ENCODE results near the gene TSC22D1.
"Not testable (repeated sequence)": the region's sequence is repeated elsewhere in the genome, so short reads cannot be mapped to it uniquely, and the experiment has no call there.

The TSC22D1 gene

DNA sequence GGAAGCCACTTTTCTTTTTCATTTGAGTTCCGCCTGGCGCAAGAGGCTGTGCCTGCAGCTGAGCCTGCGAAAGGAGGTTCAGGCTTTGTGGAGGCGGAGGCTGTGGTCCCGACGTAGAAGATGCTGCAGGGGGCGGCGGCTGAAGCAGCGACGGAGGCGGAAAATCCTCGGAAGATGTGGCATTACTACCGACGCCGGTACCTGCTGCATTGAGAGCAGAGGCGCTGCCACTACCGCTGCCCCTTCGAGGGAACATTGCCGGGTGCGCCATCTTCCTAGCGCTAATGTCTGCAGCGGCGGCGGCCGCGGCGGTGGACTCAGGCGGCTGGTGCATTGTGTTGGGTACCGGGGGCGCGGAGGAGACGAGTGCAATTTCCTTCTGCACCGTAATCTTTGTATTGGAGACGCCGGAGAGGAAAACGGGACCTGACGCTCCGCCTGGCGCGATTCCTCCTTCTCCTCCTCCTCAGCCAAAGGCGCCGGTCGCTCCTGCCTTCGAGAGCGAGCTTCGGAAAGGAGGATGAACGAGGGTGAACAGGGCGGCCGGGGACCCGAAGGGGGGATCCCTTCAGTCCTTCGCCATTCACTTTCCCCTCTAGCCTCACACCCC is at the start of gene TSC22D1:
Gene TSC22D1 (minus strand): TSS at position 590 of the 610 bp plus-strand sequence. CDS start 256 bp downstream, at position 334.
- DNase-seq, result peak; percentile 42 to 79

DNA sequence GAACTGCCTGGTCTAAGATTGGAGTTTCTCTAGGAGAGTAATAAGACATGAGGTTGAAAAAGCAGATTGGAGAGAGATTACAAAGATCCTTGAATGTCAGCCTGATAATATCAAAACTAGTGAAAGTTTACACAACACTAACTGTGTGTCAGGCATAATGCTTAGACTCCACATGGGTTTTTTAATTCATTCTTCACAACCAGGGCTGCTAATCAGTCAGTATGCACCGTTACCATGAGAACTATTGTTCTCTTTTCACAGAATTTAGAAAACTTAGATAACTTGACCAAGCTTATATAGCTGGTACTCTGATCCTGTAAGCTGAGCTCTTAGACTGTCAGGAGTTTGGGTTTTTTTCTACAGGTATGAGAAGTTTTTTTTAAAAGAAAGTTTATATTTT is 46.6 kb upstream of the TSC22D1 start:
- no peak for DNase-seq

DNA sequence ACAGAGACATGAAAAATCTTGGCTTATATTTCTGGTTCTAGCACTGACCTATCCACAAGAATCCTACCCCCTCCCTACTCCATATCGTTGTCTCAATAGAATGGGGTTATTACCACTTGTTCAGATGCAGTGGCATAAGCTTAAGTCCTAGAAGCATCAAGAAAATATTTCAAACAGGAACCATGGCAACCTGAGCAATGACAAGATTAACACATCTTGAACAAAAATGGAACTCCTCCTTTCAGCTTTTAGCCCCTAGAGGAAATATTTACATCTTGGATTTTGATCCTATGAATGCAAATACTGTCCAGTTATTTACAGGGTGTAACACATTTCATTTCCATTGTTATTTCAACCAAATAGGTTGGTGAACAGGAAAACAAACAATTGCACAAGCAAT is 46.1 kb upstream of the TSC22D1 start:
- peak; percentile 49 to 63 for DNase-seq

DNA sequence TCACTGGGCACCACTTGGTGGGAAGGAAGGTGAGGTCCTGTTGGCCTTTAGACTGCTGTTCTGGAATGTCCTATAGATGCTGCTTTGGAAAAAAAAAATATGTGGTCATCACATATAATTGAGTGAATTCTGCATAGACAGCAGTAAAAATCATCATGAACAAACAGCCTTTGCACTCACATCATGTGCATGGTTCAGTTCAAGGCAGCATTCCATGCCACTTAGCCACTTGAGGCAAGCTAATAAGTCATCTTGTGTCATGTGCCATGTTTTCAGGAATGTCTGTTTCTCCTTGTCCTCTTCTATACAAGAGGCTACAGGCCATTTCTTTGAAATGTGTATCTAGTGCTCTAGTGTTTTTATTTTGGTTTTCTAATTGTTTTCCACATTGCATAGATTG is 43.9 kb upstream of the TSC22D1 start:
- DNase-seq, result no peak

DNA sequence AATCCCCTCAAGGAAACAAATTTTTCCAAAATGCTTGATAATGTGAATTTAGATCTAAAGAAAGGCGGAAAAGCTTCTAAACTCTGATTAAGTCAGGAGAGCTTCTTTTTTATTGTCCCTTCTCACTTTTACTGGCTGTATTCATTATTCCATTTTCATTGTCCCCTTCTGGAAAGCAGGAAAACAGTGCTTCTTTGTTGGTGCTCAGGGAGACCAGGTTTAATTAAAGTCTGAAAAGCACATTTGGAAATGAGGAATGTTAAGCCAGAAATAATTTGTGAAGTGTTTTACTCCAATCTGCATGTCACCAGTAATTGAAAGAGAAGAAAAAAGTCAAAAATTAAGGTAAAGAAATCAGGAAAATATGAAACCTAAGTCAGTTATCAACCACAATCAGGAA is 43.5 kb upstream of the TSC22D1 start:
- no peak for DNase-seq

DNA sequence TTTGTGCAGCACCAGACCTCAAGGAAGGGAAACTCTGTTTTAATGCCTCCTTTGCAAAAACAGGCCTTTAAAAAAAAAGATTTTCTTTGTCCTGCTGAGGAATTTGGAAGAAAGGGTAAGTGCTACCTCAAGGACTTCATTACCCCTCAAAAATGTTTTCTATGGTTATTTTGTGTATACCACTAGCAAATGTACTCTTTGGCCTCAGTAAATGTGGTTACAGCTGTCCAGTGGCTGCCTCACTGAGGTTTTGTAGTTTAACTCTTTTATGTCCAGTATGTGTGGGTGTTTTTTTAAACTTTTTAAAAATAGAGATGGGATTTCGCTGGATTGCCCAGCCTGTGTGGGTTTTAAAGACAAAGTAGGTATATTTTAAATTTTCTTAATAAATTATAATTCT is 42.2 kb upstream of the TSC22D1 start:
- DNase-seq, result no peak

DNA sequence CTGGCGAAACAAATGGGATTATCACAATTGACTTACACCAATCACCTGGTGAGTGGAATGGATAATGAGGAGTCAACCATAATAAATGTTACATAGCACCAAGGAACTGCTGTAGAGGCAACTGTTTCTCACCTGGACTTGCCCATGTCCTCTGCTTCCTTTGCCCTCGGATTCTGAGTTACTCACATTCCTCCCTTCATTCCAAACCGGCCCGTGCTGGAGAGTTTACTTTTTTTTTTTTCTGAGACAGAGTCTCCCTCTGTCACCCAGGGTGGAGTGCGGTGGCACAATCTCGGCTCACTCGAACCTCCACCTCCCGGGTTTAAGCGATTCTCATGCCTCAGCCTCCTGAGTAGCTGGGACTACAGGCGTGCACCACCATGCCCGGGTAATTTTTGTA is 41.5 kb upstream of the TSC22D1 start:
- DNase-seq, result no peak

DNA sequence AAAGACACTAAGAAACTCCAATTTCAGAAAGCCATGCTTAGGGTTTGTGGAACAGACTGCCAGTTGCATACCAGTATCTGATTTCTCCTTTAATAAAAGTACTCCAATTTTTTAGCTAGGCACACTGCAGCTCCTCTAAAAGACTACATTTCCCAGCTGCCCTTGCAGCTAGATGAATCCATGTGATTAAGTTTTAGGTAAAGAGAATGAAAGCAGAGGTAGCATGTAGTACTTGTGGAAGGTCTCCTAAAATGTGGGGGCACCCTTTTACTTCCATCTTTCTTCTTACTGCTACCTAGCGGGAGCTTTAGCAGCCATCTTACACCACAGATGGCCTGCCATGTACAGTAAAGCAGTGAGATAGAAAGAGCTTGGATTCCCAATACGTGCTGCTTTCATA is 33.0 kb upstream of the TSC22D1 start:
- DNase-seq, result no peak

DNA sequence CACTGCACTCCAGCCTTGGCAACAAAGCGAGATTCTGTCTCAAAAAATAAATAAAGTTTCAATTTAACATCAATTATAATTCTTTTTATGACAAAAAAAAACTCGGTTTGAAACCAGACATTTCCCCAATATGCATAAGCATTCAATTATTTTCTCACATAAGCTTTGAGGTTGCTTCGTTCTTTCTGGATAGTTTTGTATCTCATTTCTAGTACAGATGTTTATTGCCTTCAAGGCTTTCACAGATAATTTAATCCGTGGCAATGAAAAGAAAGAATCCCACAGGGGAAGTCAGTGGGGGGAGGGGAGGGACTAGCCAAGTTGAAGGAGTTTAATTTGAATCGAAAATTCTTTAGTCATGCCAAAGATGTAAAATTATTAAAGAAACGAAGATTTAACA is 29.6 kb upstream of the TSC22D1 start:
- DNase-seq, result no peak

DNA sequence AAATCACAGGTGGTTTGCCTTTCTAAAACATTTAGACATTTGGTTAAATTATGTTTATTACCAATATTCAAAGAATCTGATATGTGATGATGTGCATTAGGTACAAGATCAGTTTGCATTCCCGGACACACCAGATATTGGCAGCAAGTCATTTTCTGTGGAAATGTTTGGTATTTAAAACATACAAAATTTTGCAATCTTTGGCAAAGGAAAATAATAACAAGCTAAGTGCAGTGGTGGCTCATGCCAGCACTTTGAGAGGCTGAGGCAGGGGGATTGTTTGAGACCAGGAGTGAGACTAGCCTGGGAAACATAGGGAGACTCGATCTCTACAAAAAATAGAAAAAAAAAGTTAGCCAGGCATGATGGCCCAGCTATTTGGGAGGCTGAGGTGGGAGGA is 29.1 kb upstream of the TSC22D1 start:
- DNase-seq, result no peak

DNA sequence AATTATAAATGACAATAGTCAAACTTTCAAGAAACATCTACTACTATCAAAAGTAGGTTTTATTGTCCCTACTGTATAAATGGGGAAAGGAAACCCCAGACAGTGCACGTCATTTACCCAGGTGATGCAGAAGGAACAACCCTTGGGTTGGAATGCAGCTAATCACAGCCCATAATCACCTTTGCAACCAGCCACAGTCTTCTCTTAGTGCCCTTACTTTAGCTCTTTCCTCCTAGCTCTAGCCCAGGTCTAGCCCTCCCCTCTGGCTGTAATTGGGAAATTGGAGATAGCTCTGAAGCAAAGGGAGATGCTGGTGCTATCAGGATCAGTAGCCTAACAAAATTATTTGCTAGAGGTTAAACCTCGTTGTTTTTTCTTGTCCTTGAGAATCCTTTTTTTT is 25.5 kb upstream of the TSC22D1 start:
- no peak for DNase-seq

DNA sequence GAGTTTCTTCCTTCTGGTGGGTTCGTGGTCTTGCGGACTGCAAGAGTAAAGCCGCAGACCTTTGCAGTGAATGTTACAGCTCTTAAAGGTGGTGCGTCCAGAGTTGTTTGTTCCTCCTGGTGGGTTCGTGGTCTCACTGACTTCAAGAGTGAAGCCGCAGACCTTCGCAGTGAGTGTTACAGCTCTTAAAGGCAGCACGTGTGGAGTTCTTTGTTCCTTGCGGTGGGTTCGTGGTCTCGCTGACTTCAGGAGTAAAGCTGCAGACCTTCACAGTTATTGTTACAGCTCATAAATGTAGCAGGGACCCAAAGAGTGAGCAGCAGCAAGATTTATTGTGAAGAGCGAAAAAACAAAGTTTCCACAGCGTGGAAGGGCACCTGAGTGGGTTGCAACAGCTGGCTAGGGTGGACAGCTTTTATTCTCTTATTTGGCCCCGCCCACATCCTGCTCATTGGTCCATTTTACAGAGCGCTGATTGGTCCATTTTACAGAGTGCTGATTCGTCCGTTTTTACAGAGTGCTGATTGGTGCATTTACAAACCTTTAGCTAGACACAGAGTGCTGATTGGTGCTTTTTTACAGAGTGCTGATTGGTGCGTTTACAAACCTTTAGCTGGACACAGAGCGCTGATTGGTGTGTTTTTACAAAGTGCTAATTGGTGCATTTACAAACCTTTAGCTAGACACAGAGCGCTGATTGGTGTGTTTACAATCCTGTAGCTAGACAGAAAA is 17.9 kb upstream of the TSC22D1 start:
- not testable (repeated sequence) for DNase-seq

DNA sequence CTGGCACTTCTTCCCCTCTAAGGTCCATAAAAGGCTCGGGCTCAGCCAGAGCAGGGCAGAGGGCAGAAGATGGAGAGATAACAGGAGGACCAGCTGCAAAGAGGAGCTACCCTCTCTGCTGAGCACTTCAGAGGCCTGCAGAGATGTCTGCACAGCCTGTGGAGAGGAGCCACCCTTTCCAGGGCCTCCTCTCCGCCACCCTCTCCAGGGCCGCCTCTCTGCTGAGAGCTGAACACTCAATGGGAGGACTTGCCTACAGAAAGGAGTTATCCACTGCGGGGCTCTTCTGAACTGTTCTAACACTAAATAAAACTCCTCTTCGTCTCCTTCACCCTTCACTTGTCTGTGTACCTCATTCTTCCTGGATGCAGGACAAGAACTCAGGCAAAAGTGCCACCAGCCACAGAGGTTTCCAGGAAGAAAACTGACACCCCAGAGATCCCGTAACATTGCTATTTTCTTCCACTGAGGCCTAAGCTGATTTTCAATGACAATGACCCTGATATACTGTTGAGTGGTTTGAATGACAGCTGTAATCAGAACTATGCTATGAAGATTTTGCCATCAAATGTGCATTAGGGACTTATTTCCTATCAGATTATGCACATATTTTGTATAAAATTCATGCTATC is 16.2 kb upstream of the TSC22D1 start:
- DNase-seq, result no peak

DNA sequence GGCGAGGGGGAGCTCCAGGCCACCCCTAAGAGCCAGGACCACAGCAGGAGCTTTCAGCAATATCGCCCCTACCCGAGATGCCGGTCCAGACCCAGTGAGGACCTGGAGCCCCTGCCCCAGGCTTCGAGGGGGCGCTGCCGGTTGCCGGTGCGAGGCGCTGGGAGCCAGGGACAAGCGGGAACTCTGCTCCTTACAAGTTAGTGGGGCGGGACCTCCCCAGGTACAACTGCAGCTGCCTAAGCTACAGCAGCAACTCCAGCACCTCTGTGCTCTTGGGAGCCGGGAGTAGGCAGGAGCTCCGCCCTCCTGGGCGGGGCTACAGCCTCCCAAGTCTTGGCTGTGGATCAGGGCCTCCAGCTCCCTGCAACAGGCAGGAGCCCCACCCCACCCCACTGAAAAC is 15.2 kb upstream of the TSC22D1 start:
- no peak for DNase-seq

DNA sequence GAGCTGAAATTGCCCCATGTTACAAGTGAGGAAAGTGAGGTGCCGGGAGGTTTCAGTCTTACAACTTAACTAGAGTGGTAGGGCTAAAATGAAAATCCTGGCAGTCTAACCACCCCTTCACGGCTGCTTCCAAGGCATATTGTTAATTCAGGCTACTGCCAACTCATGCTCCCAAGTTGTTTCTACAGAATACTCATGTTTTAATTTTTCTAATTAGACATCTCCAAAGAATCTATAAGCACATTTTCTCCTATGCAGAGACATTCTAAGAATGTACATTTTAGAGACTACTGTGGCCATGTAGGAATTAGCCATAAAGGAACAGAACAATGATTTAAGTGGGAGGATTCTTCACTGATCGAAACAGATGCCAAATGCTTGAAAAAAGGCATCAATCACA is 7.0 kb upstream of the TSC22D1 start:
- no peak for DNase-seq

DNA sequence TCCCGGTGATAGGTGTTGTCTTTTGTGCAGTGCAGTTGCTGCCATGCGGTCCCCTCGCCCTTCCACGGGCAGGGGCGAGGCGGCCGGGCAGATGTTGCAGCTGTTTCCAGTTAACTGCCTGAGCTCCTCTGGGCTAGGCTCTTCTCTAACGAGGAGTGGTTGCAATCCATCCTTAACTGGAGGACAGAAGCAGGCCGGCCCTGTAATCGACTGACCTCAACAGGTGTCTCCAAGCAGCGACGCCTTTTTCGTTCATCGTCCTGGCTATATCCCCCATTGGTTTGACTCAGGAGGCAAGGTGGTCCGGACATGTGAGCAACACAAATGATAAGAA is 1.9 kb upstream of the TSC22D1 start:
- peak; percentile 63 to 88 for DNase-seq

DNA sequence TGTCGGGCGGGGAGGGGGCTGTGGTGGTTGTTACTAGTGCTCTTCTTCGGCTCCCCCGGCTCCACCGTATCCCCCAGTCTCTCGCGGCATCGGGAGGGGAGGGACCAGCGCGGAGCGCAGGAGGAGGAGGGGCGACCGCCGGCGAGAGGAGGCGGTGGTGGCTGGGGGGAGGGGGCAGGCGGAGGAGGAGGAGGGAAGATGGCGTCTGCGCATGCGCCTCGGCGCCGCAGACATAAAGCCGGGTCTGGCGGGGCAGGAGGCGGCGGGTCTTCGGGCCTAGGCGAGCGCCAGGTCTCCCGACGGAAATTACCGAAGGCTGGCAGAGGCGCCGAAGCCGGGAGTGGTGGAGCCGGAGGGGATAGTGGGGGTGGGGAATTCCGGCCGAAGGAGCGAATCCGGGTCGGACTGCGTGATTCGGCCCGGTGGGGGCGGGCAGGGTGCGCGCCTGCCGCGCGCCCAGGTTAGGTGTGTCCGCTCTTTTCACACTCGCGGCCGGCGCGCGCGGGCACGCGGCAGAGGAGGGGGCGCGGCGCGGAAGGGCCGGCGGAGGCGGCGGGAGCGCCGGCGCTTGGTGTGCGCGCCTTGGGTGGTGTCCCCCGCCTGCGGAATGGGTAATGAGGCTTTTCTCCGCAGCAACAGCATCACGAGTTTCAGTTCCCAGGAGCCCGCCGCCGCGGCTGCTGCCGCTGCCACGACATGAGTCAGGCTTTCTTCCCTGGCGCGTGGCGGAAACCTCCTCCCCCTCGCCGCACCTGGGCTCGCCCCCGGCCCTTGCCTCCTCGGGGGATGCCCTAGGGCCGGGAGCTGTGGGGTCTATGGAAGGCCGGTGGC is 1.3 kb upstream of the TSC22D1 start:
- peak; percentile 97 to 99 for DNase-seq

DNA sequence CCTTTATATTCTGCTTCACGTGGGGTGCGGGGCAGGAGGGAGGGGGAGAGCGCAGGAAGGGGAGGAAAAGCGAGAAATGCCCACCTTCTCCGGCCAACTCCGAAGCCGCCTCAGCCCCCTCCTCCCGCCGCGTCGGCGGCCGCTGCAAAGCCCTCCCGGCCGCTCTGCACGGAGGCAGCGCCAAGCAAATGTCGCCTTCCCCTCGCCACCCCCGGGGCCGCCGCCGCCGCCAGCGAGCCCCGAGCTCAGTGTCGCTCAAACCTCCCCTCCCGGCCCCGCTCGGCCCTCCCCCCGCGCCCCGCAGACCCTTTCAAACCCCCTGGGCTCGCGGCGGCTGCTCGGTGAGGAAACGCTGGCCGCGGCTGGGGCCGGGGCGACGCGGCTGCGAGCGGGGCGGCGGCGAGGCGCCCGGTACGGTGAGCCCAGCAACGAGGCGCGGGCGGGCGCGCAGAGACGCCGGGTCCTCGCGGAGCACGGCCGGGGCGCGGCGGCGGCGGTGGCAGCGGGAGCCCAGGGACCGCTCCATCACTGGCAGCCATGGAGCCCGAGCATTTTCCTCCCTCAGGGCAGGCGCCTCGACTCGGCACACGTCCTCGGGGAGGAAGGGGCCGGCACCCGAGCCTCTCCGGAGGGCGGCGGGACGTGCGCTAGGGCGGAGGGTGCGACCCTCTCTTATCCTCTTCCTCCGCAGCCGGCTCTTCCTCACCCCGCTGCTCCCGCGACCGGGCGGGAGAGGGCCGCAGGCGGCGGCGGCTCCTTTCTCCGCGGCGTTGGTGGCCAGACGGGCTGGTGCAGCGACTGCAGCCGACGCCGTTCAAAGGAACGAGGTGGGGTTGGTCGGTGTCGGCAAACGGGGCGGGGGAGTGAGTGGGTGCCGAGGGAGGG is 463 bp upstream of the TSC22D1 start:
- DNase-seq, result peak in 1 of 2 experiments; percentile 86

DNA sequence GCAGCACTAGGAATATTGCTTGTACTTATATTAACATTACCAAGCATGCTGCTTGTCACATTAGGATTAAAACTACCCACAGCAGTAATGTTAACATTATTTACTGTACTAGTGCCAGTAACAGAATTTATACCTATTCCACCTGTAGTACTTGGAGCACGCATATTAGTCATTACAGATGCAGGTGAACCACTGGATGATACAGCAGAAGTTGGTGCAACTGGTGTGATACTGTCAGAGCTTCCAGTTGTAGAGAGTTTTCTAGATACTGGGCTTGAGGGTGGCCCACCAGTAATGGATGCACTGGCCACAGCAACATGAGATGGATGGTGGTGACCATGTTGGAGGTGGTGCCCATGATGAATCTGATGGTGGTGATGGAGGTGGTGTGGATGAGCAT is 1.1 kb downstream of the TSC22D1 start:
- no peak for DNase-seq

DNA sequence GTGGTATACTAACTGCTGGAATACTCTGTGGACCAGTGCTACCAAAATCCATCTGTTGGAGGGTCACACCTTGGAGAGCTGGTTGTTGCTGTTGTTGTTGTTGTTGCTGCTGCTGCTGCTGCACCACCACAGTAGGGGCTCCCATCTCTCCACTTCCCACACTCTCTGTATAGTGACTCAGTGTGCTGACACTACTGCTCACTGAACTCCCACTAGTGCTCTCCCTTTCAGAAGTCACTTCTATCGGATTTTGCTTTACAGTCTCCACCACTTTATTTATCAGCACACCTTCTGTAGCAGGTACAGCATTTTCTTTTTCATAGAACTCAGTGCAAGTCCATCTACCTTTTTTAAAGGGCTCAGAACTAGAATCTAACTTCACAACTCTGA is 1.7 kb downstream of the TSC22D1 start:
- no peak for DNase-seq

DNA sequence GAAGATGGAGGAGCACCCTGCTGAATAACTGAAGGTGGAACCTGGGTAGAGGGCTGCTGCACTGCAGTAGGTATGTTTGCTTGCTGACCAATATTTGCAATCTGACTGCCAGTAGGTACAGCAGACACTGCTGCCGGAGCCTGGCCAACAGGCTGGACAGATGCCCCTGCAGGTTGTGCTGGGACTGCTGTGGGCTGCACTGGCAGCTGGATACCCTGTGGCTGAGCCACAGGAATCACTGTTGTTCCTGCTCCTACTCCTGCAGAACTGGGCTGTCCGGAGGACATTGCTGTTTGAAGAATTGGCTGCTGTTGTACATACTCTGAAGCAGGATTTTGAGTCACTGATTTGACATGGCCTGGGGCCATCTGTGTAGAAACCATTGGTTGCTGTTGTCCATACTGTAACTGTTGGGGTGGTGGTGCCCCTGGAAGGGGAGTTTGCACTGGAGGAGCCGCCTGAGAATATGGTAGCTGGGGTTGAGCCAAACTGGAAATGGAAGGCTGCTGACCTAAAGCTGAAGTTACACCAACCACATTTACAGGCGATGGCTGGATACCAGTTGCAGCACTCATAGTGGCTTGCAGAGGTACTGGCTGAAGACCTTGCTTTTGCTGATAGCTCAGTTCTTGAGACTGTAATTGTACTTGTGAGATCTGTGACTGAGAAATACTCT is 2.2 kb downstream of the TSC22D1 start:
- peak in 1 of 2 experiments; percentile 57 for DNase-seq

DNA sequence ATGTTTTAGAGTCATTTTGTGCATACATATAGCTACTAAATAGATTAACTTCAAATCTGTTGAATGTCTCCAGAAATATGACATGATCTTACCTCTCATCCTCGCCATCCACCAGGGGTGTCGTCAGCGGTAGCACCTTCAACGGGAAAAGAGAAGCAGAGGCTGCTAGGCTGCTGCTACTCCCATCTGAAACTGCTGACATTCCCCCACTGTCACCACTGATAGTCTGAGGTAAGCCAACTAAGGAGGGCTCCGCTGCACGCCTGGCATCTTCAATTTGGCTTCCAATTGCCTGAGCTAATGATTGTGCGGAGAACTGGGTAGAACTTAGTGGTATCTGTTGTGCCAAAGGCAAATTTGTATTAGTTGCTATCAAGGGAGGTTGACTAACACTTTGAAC is 3.1 kb downstream of the TSC22D1 start:
- DNase-seq, result peak in 1 of 2 experiments; percentile 13

Data from NCI-H526 (cell line).